ENCODE measurements around the gene HOXC12.

HOXC12 gene

GRCh38 chr12:53983950-53984572, 29.4 kb downstream of the HOXC12 start:
- DNase-seq (ENCODE audit: low read depth in 2 of 2) = no peak

- DNase-seq (ENCODE audit: low read depth in 2 of 2) = peak; percentile 69 to 88
Observed at GRCh38 chr12:53984901-53985691, 30.4 kb downstream of the HOXC12 start, which contains the start of gene HOXC10. Gene HOXC10 (plus strand): TSS chr12:53985146. CDS start chr12:53985260, 114 bp downstream.

- DNase-seq (ENCODE audit: low read depth in 2 of 2) = no peak
Observed at GRCh38 chr12:53985692-53985993, 30.9 kb downstream of the HOXC12 start.

- no peak for DNase-seq (ENCODE audit: low read depth in 2 of 2)
Observed at GRCh38 chr12:53985994-53986685, 31.4 kb downstream of the HOXC12 start.

- DNase-seq (ENCODE audit: low read depth in 2 of 2) = no peak
Observed at GRCh38 chr12:53986686-53987483, 32.2 kb downstream of the HOXC12 start.

GRCh38 chr12:53987787-53988230, 33.1 kb downstream of the HOXC12 start:
- no peak for DNase-seq (ENCODE audit: low read depth in 2 of 2)

- no peak for DNase-seq (ENCODE audit: low read depth in 2 of 2)
Observed at GRCh38 chr12:53988541-53989226, 34.0 kb downstream of the HOXC12 start.

- DNase-seq (ENCODE audit: low read depth in 2 of 2) = no peak
Observed at GRCh38 chr12:53989227-53990113, 34.8 kb downstream of the HOXC12 start.

GRCh38 chr12:53990311-53991076, 35.8 kb downstream of the HOXC12 start:
- no peak for DNase-seq (ENCODE audit: low read depth in 2 of 2)

- no peak for DNase-seq (ENCODE audit: low read depth in 2 of 2)
Observed at GRCh38 chr12:53991077-53991460, 36.4 kb downstream of the HOXC12 start.

GRCh38 chr12:53992377-53992889, 37.7 kb downstream of the HOXC12 start:
- DNase-seq (ENCODE audit: low read depth in 2 of 2) = no peak

GRCh38 chr12:53993162-53994008, 38.7 kb downstream of the HOXC12 start:
- DNase-seq (ENCODE audit: low read depth in 2 of 2) = no peak

- no peak for DNase-seq (ENCODE audit: low read depth in 2 of 2)
Observed at GRCh38 chr12:53994009-53994263, 39.2 kb downstream of the HOXC12 start.

GRCh38 chr12:53994264-53995001, 39.7 kb downstream of the HOXC12 start:
- DNase-seq (ENCODE audit: low read depth in 2 of 2) = no peak

GRCh38 chr12:53995002-53995377, 40.3 kb downstream of the HOXC12 start:
- no peak for DNase-seq (ENCODE audit: low read depth in 2 of 2)

- no peak for DNase-seq (ENCODE audit: low read depth in 2 of 2)
Observed at GRCh38 chr12:53995378-53996239, 40.9 kb downstream of the HOXC12 start.

Measured in activated CD4-positive, alpha-beta T cell treated with anti-CD3 and anti-CD28 coated beads for 24 hours (primary cell).